T-helper 1 cell treated with Interleukin-12 subunit alpha and Interleukin-12 subunit beta and Interleukin-4 antibody, amounts not matched to agents 30 μg/mL and 1 μg/mL, for 36 hours (primary cell): Measurements from ENCODE around the gene HCK.
"Not testable (repeated sequence)": the region's sequence is repeated elsewhere in the genome, so short reads cannot be mapped to it uniquely, and the experiment has no call there.

Experiments used
- H3K27ac Mint-ChIP-seq: one replicate; pipeline ENCODE4 v1.8.0; 2021; ENCODE audit warnings: mild to moderate bottlenecking, mixed read lengths
- H3K27me3 Mint-ChIP-seq: one replicate; pipeline ENCODE4 v1.8.0; 2021; ENCODE audit warnings: low read depth, mixed read lengths
- H3K36me3 Mint-ChIP-seq: one replicate; pipeline ENCODE4 v1.8.0; 2021; ENCODE audit warnings: low read depth, mixed read lengths
- H3K4me1 Mint-ChIP-seq: one replicate; pipeline ENCODE4 v1.8.0; 2021; ENCODE audit warnings: low read depth, mixed read lengths
- H3K4me3 Mint-ChIP-seq: one replicate; pipeline ENCODE4 v1.8.0; 2021; ENCODE audit warnings: mild to moderate bottlenecking, moderate library complexity, mixed read lengths
- H3K9me3 Mint-ChIP-seq: one replicate; pipeline ENCODE4 v1.8.0; 2021; ENCODE audit warnings: mixed read lengths

The HCK gene

GRCh38 chr20:32114305-32114960, 62.4 kb downstream of the HCK start:
- no peaks in the 10 kb centered on the region for H3K27me3 Mint-ChIP-seq
- H3K9me3 Mint-ChIP-seq = no peaks in the 10 kb centered on the region
- H3K4me3 Mint-ChIP-seq = no peak overlapping the region
- peaks cover 39% of the 10 kb centered on the region for H3K4me1 Mint-ChIP-seq
- H3K27ac Mint-ChIP-seq = no peak overlapping the region
- H3K36me3 Mint-ChIP-seq = peaks cover 6% of the 10 kb centered on the region

GRCh38 chr20:32115211-32115767, 63.2 kb downstream of the HCK start:
- Mint-ChIP-seq H3K9me3 (no peaks in the 10 kb centered on the region), H3K27ac (no peak overlapping the region), H3K36me3 (peaks cover 3% of the 10 kb centered on the region), H3K4me1 (peaks cover 38% of the 10 kb centered on the region), H3K4me3 (no peak overlapping the region), H3K27me3 (no peaks in the 10 kb centered on the region)

- peaks cover 31% of the 10 kb centered on the region for H3K4me1 Mint-ChIP-seq
- no peak overlapping the region for H3K4me3 Mint-ChIP-seq
Observed at GRCh38 chr20:32116079-32116521, 64.1 kb downstream of the HCK start.

GRCh38 chr20:32116796-32117195, 64.8 kb downstream of the HCK start:
- not testable (repeated sequence) for H3K36me3 Mint-ChIP-seq, H3K4me3 Mint-ChIP-seq, H3K9me3 Mint-ChIP-seq, H3K27ac Mint-ChIP-seq, H3K27me3 Mint-ChIP-seq
- peaks cover 24% of the 10 kb centered on the region for H3K4me1 Mint-ChIP-seq

More at GRCh38 chr20:32116079-32116521, 64.1 kb downstream of the HCK start:
- H3K9me3 Mint-ChIP-seq = no peaks in the 10 kb centered on the region
- no peaks in the 10 kb centered on the region for H3K27me3 Mint-ChIP-seq
- peaks cover 3% of the 10 kb centered on the region for H3K36me3 Mint-ChIP-seq
- no peak overlapping the region for H3K27ac Mint-ChIP-seq

GRCh38 chr20:32118427-32118826, 66.4 kb downstream of the HCK start:
- H3K4me1 Mint-ChIP-seq = peaks cover 19% of the 10 kb centered on the region
- not testable (repeated sequence) for H3K4me3 Mint-ChIP-seq, H3K9me3 Mint-ChIP-seq, H3K27me3 Mint-ChIP-seq, H3K36me3 Mint-ChIP-seq, H3K27ac Mint-ChIP-seq

- Mint-ChIP-seq H3K27ac (no peak overlapping the region), H3K9me3 (no peaks in the 10 kb centered on the region), H3K4me1 (peaks cover 16% of the 10 kb centered on the region), H3K4me3 (no peak overlapping the region), H3K27me3 (no peaks in the 10 kb centered on the region), H3K36me3 (no peaks in the 10 kb centered on the region)
Observed at GRCh38 chr20:32119734-32120133, 67.7 kb downstream of the HCK start.

GRCh38 chr20:32121908-32122307, 69.9 kb downstream of the HCK start:
- H3K27me3 Mint-ChIP-seq, H3K9me3 Mint-ChIP-seq, H3K36me3 Mint-ChIP-seq, H3K27ac Mint-ChIP-seq, H3K4me3 Mint-ChIP-seq, H3K4me1 Mint-ChIP-seq: not testable (repeated sequence)

- Mint-ChIP-seq H3K9me3 (no peaks in the 10 kb centered on the region), H3K36me3 (peaks cover 2% of the 10 kb centered on the region), H3K27ac (no peak overlapping the region), H3K4me1 (no peaks in the 10 kb centered on the region), H3K27me3 (no peaks in the 10 kb centered on the region), H3K4me3 (no peak overlapping the region)
Observed at GRCh38 chr20:32123088-32123487, 71.0 kb downstream of the HCK start.

- no peaks in the 10 kb centered on the region for H3K4me1 Mint-ChIP-seq
- H3K4me3 Mint-ChIP-seq = no peak overlapping the region
- no peaks in the 10 kb centered on the region for H3K27me3 Mint-ChIP-seq
- H3K9me3 Mint-ChIP-seq = no peaks in the 10 kb centered on the region
- H3K27ac Mint-ChIP-seq = no peak overlapping the region
- peaks cover 2% of the 10 kb centered on the region for H3K36me3 Mint-ChIP-seq
Observed at GRCh38 chr20:32124916-32125454, 72.9 kb downstream of the HCK start.

- no peaks in the 10 kb centered on the region for H3K4me1 Mint-ChIP-seq
- H3K27me3 Mint-ChIP-seq = no peaks in the 10 kb centered on the region
- H3K36me3 Mint-ChIP-seq = peaks cover 2% of the 10 kb centered on the region
- no peak overlapping the region for H3K27ac Mint-ChIP-seq
- H3K4me3 Mint-ChIP-seq = no peak overlapping the region
- no peaks in the 10 kb centered on the region for H3K9me3 Mint-ChIP-seq
Observed at GRCh38 chr20:32125506-32125905, 73.5 kb downstream of the HCK start.

- Mint-ChIP-seq H3K4me3 (no peak overlapping the region), H3K4me1 (no peaks in the 10 kb centered on the region), H3K36me3 (peaks cover 3% of the 10 kb centered on the region), H3K27me3 (no peaks in the 10 kb centered on the region), H3K9me3 (no peaks in the 10 kb centered on the region), H3K27ac (no peak overlapping the region)
Observed at GRCh38 chr20:32126919-32127318, 74.9 kb downstream of the HCK start.

- H3K9me3 Mint-ChIP-seq = no peaks in the 10 kb centered on the region
- no peak overlapping the region for H3K27ac Mint-ChIP-seq
- peaks cover 5% of the 10 kb centered on the region for H3K36me3 Mint-ChIP-seq
- no peaks in the 10 kb centered on the region for H3K27me3 Mint-ChIP-seq
- H3K4me3 Mint-ChIP-seq = no peak overlapping the region
- H3K4me1 Mint-ChIP-seq = peaks cover 2% of the 10 kb centered on the region
Observed at GRCh38 chr20:32127347-32127746, 75.3 kb downstream of the HCK start.

- Mint-ChIP-seq H3K4me1 (peaks cover 2% of the 10 kb centered on the region), H3K27me3 (no peaks in the 10 kb centered on the region), H3K36me3 (peaks cover 6% of the 10 kb centered on the region), H3K9me3 (no peaks in the 10 kb centered on the region), H3K4me3 (no peak overlapping the region), H3K27ac (no peak overlapping the region)
Observed at GRCh38 chr20:32128167-32128566, 76.1 kb downstream of the HCK start.

- Mint-ChIP-seq H3K36me3 (peaks cover 8% of the 10 kb centered on the region), H3K4me1 (peaks cover 2% of the 10 kb centered on the region), H3K9me3 (no peaks in the 10 kb centered on the region), H3K27me3 (no peaks in the 10 kb centered on the region), H3K27ac (no peak overlapping the region), H3K4me3 (no peak overlapping the region)
Observed at GRCh38 chr20:32129863-32130262, 77.8 kb downstream of the HCK start.

GRCh38 chr20:32130352-32130751, 78.3 kb downstream of the HCK start:
- no peaks in the 10 kb centered on the region for H3K9me3 Mint-ChIP-seq
- H3K4me1 Mint-ChIP-seq = peaks cover 2% of the 10 kb centered on the region
- no peak overlapping the region for H3K4me3 Mint-ChIP-seq
- no peak overlapping the region for H3K27ac Mint-ChIP-seq
- H3K36me3 Mint-ChIP-seq = peaks cover 10% of the 10 kb centered on the region
- H3K27me3 Mint-ChIP-seq = no peaks in the 10 kb centered on the region
